Measurements from ENCODE around the gene PPP5C.
"Not testable (repeated sequence)": the region's sequence is repeated elsewhere in the genome, so short reads cannot be mapped to it uniquely, and the experiment has no call there.

PPP5C gene

GRCh38 chr19:46435689-46436088 is 88.8 kb downstream of the PPP5C start:
- not testable (repeated sequence) for DNase-seq (ENCODE audit: low spot score)
